HEK293 (cell line): Measurements from ENCODE around the gene LCA5L.
"Not testable (repeated sequence)": the region's sequence is repeated elsewhere in the genome, so short reads cannot be mapped to it uniquely, and the experiment has no call there.

Experiments
- CTCF ChIP-seq: fragments of 450-650 bp; formaldehyde crosslinking; IDR thresholded peaks from 2 replicates; pipeline ENCODE4 v1.5.1; 2016; ENCODE audit warnings: missing biosample characterization, missing genetic modification characterization
- HOXD13 ChIP-seq: sonication (generic); formaldehyde crosslinking; IDR thresholded peaks from 2 replicates; pipeline ENCODE4 v1.8.0; 2022; ENCODE audit warnings: missing genetic modification reagents, borderline replicate concordance
- KLF8 ChIP-seq: fragments of 450-650 bp; formaldehyde crosslinking; IDR thresholded peaks from 2 replicates; pipeline ENCODE4 v1.5.1; 2016; ENCODE audit warnings: missing biosample characterization, missing genetic modification characterization
- PATZ1 ChIP-seq: fragments of 450-650 bp; formaldehyde crosslinking; IDR thresholded peaks from 2 replicates; pipeline ENCODE4 v1.5.1; 2016; ENCODE audit warnings: missing biosample characterization, missing genetic modification characterization
- REST ChIP-seq: fragments of 450-650 bp; formaldehyde crosslinking; IDR thresholded peaks from 2 replicates; pipeline ENCODE4 v1.5.1; 2016; ENCODE audit warnings: missing biosample characterization, missing genetic modification characterization
- ZBTB48 ChIP-seq: fragments of 450-650 bp; formaldehyde crosslinking; IDR thresholded peaks from 2 replicates; pipeline ENCODE4 v1.5.1; 2016; ENCODE audit warnings: missing biosample characterization, missing genetic modification characterization
- ZBTB49 ChIP-seq: fragments of 450-650 bp; formaldehyde crosslinking; IDR thresholded peaks from 2 replicates; pipeline ENCODE4 v1.5.1; 2016; ENCODE audit warnings: missing biosample characterization, missing genetic modification characterization, low read depth
- ZBTB8A ChIP-seq: fragments of 450-650 bp; formaldehyde crosslinking; IDR thresholded peaks from 2 replicates; pipeline ENCODE4 v1.5.1; 2016; ENCODE audit warnings: missing biosample characterization, missing genetic modification characterization
- ZNF16 ChIP-seq: fragments of 450-650 bp; formaldehyde crosslinking; IDR thresholded peaks from 2 replicates; pipeline ENCODE4 v1.5.1; 2016; ENCODE audit warnings: low read depth, missing biosample characterization, missing genetic modification characterization
- ZNF274 ChIP-seq, 2 experiments: fragments of 200-500 bp in 1 of 2; fragments of 450-650 bp in 1 of 2; sonication (Bioruptor generic) in 1 of 2; formaldehyde crosslinking in 1 of 2; IDR thresholded peaks; 2 replicates each; pipeline versions ENCODE4 v1.5.1 to v1.6.1; 2014 to 2016; ENCODE audit warnings: borderline replicate concordance in 1 of 2, inconsistent platforms in 1 of 2, low read length in 1 of 2, missing biosample characterization in 1 of 2, missing genetic modification characterization in 1 of 2
- ZNF366 ChIP-seq: fragments of 450-650 bp; formaldehyde crosslinking; conservative IDR thresholded peaks from 2 replicates; pipeline ENCODE4 v1.5.1; 2016; ENCODE audit warnings: missing biosample characterization, missing genetic modification characterization
- ZNF391 ChIP-seq: fragments of 450-650 bp; formaldehyde crosslinking; IDR thresholded peaks from 2 replicates; pipeline ENCODE4 v1.5.1; 2016; ENCODE audit warnings: low read depth, missing biosample characterization, missing genetic modification characterization, borderline replicate concordance
- ZNF654 ChIP-seq: fragments of 450-650 bp; formaldehyde crosslinking; IDR thresholded peaks from 2 replicates; pipeline ENCODE4 v1.5.1; 2016; ENCODE audit warnings: low read depth, missing biosample characterization, missing genetic modification characterization

GRCh38 chr21:39382096-39382495, 63.5 kb downstream of the LCA5L start:
- not testable (repeated sequence) for TF ChIP-seq HOXD13 (CRISPR knock-in tag); KLF8 (tag by site-specific recombination); CTCF; ZBTB48; ZNF16; ZNF654 (tag by site-specific recombination); ZNF274 (IDR thresholded peaks at IDR 0.05; ENCODE audit: low read length); ZNF274 (tag by site-specific recombination; IDR thresholded peaks at IDR 0.05; ENCODE audit: borderline replicate concordance); ZBTB8A (tag by site-specific recombination); ZNF391; ZNF366 (tag by site-specific recombination); REST (tag by site-specific recombination); PATZ1 (tag by site-specific recombination); ZBTB49
